ENCODE data around the gene C20orf204.

Gene C20orf204

GRCh38 chr20:64027981-64028685 lies 7.8 kb upstream of the C20orf204 start:
- DNase-seq (ENCODE audit: low spot score), result no peak

- no peak for DNase-seq (ENCODE audit: low spot score)
These were observed 6.5 kb upstream of the C20orf204 start for GRCh38 chr20:64029293-64030117.

- no peak for DNase-seq (ENCODE audit: low spot score)
These were observed 5.4 kb upstream of the C20orf204 start for GRCh38 chr20:64030371-64031134.

- no peak for DNase-seq (ENCODE audit: low spot score)
These were observed 4.1 kb upstream of the C20orf204 start for GRCh38 chr20:64031822-64032314.

- DNase-seq (ENCODE audit: low spot score), result no peak
These were observed 3.0 kb upstream of the C20orf204 start for GRCh38 chr20:64032706-64033624.

GRCh38 chr20:64033981-64034493 lies 1.9 kb upstream of the C20orf204 start:
- no peak for DNase-seq (ENCODE audit: low spot score)

- DNase-seq (ENCODE audit: low spot score), result peak; percentile 70
These were observed 683 bp upstream of the C20orf204 start for GRCh38 chr20:64035066-64035932.

GRCh38 chr20:64036346-64037198 lies 590 bp downstream of the C20orf204 start:
- DNase-seq (ENCODE audit: low spot score), result no peak

GRCh38 chr20:64037199-64037497 lies 1.2 kb downstream of the C20orf204 start:
- DNase-seq (ENCODE audit: low spot score), result no peak

GRCh38 chr20:64037498-64038213 lies 1.7 kb downstream of the C20orf204 start:
- DNase-seq (ENCODE audit: low spot score), result no peak

- DNase-seq (ENCODE audit: low spot score), result no peak
These were observed 2.2 kb downstream of the C20orf204 start for GRCh38 chr20:64038224-64038564.

GRCh38 chr20:64038565-64039292 lies 2.7 kb downstream of the C20orf204 start:
- peak; percentile 75 for DNase-seq (ENCODE audit: low spot score)

GRCh38 chr20:64039293-64040160 lies 3.5 kb downstream of the C20orf204 start:
- DNase-seq (ENCODE audit: low spot score), result no peak

GRCh38 chr20:64040231-64041039 lies 4.5 kb downstream of the C20orf204 start:
- no peak for DNase-seq (ENCODE audit: low spot score)

GRCh38 chr20:64041040-64041780 lies 5.2 kb downstream of the C20orf204 start:
- no peak for DNase-seq (ENCODE audit: low spot score)

- DNase-seq (ENCODE audit: low spot score), result no peak
These were observed 5.7 kb downstream of the C20orf204 start for GRCh38 chr20:64041781-64042053.

Data from CD4-positive, alpha-beta T cell treated with Interleukin-2 at 100 ng/mL for 4 hours (primary cell).